Osteoblast (primary cell): Measurements from ENCODE around the gene SS18L1. TPM values are rescaled to one million over a fixed set of nuclear protein-coding genes. Genes with fewer than 3 reads are reported as not detected.

Experiments used
- DNase-seq: peaks from one replicate; pipeline ENCODE4 v3.0.0; 2011; ENCODE audit warnings: low spot score, mixed read lengths; ENCODE audit not compliant: insufficient read length; ENCODE audit errors: missing footprints
- H2AFZ ChIP-seq: 2 replicates; pipeline ENCODE4 v1.6.0; 2011; ENCODE audit warnings: mild to moderate bottlenecking, low read length
- H3K27ac ChIP-seq: 2 replicates; pipeline ENCODE4 v1.5.1; 2011; ENCODE audit warnings: mild to moderate bottlenecking, low read depth, low read length, moderate library complexity
- H3K27me3 ChIP-seq: 2 replicates; pipeline ENCODE4 v1.6.0; 2012; ENCODE audit warnings: mild to moderate bottlenecking, control low read depth, inconsistent platforms, low read length, moderate library complexity; ENCODE audit not compliant: insufficient read depth
- H3K36me3 ChIP-seq: 2 replicates; pipeline ENCODE4 v1.5.1; 2011; ENCODE audit warnings: mild to moderate bottlenecking, low read length, control low read depth, moderate library complexity; ENCODE audit not compliant: insufficient read depth
- H3K4me1 ChIP-seq: 2 replicates; pipeline ENCODE4 v1.5.1; 2011; ENCODE audit warnings: mild to moderate bottlenecking, low read length, control low read depth, moderate library complexity; ENCODE audit not compliant: insufficient read depth
- H3K4me2 ChIP-seq: 2 replicates; pipeline ENCODE4 v1.6.0; 2011; ENCODE audit warnings: mild to moderate bottlenecking, low read length; ENCODE audit not compliant: insufficient read depth
- H3K4me3 ChIP-seq: fragments of 200-600 bp; sonication (generic); 3 replicates; pipeline ENCODE4 v1.5.1; 2012; ENCODE audit warnings: mild to moderate bottlenecking, low read length, inconsistent platforms; ENCODE audit not compliant: insufficient read depth
- H3K79me2 ChIP-seq: 2 replicates; pipeline ENCODE4 v1.6.0; 2012; ENCODE audit warnings: mild to moderate bottlenecking, low read length, control low read depth, inconsistent platforms; ENCODE audit not compliant: insufficient read depth
- H3K9me3 ChIP-seq: 2 replicates; pipeline ENCODE4 v1.5.1; 2011; ENCODE audit warnings: low read depth, low read length, control low read depth
- H4K20me1 ChIP-seq: 2 replicates; pipeline ENCODE4 v1.6.0; 2012; ENCODE audit warnings: mild to moderate bottlenecking, low read length, control low read depth; ENCODE audit not compliant: insufficient read depth
- total RNA-seq: library from RNA; depleted of rRNA; stranded (reverse); fragments of >200 nt; gene quantifications from 2 replicates; pipeline ENCODE4 v1.2.3, GENCODE V29; 2012
- TF ChIP-seq, protein P1 (sequence below): IDR thresholded peaks from 2 replicates; pipeline ENCODE4 v1.5.1; 2011; ENCODE audit warnings: mild to moderate bottlenecking, low read depth, low read length, moderate library complexity; ENCODE audit errors: extremely low read depth

SS18L1 gene
- total RNA-seq, 1 donor: 12.7 TPM

GRCh38 chr20:62101078-62101477 is 42.5 kb upstream of the SS18L1 start:
- TF ChIP-seq, protein P1, sequence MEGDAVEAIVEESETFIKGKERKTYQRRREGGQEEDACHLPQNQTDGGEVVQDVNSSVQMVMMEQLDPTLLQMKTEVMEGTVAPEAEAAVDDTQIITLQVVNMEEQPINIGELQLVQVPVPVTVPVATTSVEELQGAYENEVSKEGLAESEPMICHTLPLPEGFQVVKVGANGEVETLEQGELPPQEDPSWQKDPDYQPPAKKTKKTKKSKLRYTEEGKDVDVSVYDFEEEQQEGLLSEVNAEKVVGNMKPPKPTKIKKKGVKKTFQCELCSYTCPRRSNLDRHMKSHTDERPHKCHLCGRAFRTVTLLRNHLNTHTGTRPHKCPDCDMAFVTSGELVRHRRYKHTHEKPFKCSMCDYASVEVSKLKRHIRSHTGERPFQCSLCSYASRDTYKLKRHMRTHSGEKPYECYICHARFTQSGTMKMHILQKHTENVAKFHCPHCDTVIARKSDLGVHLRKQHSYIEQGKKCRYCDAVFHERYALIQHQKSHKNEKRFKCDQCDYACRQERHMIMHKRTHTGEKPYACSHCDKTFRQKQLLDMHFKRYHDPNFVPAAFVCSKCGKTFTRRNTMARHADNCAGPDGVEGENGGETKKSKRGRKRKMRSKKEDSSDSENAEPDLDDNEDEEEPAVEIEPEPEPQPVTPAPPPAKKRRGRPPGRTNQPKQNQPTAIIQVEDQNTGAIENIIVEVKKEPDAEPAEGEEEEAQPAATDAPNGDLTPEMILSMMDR: no peak
- no peaks in the 10 kb centered on the region for H3K79me2 ChIP-seq
- no peak overlapping the region for H3K4me2 ChIP-seq
- H3K4me3 ChIP-seq: no peak overlapping the region
- H3K27ac ChIP-seq: no peak overlapping the region
- DNase-seq: no peak
- no peaks in the 10 kb centered on the region for H3K36me3 ChIP-seq
- no peak overlapping the region for H2AFZ ChIP-seq
- H3K4me1 ChIP-seq: no peaks in the 10 kb centered on the region
- peaks cover 2% of the 10 kb centered on the region for H3K9me3 ChIP-seq
- no peaks in the 10 kb centered on the region for H4K20me1 ChIP-seq
- no peaks in the 10 kb centered on the region for H3K27me3 ChIP-seq

GRCh38 chr20:62103508-62104233 is 39.9 kb upstream of the SS18L1 start:
- no peaks in the 10 kb centered on the region for H4K20me1 ChIP-seq
- no peak for DNase-seq
- no peak overlapping the region for H3K4me3 ChIP-seq
- H3K36me3 ChIP-seq: no peaks in the 10 kb centered on the region
- no peaks in the 10 kb centered on the region for H3K79me2 ChIP-seq
- peaks cover 6% of the 10 kb centered on the region for H3K9me3 ChIP-seq
- H2AFZ ChIP-seq: no peak overlapping the region
- no peak overlapping the region for H3K27ac ChIP-seq
- no peaks in the 10 kb centered on the region for H3K4me1 ChIP-seq
- H3K4me2 ChIP-seq: no peak overlapping the region
- no peaks in the 10 kb centered on the region for H3K27me3 ChIP-seq
- TF ChIP-seq, protein P1: no peak

GRCh38 chr20:62104234-62104789 is 39.3 kb upstream of the SS18L1 start:
- DNase-seq: no peak
- H3K4me2 ChIP-seq: no peak overlapping the region
- peaks cover 8% of the 10 kb centered on the region for H3K9me3 ChIP-seq

More at GRCh38 chr20:62104234-62104789, 39.3 kb upstream of the SS18L1 start:
- no peaks in the 10 kb centered on the region for H3K79me2 ChIP-seq
- H3K27ac ChIP-seq: no peak overlapping the region
- no peaks in the 10 kb centered on the region for H3K36me3 ChIP-seq
- TF ChIP-seq, protein P1: no peak
- no peak overlapping the region for H2AFZ ChIP-seq
- H4K20me1 ChIP-seq: no peaks in the 10 kb centered on the region
- H3K27me3 ChIP-seq: no peaks in the 10 kb centered on the region
- no peaks in the 10 kb centered on the region for H3K4me1 ChIP-seq
- H3K4me3 ChIP-seq: no peak overlapping the region
